LNCAP (cell line): ENCODE measurements around the gene ZDHHC11.
"Not testable (repeated sequence)": the region's sequence is repeated elsewhere in the genome, so short reads cannot be mapped to it uniquely, and the experiment has no call there.

ENCODE experiments used
- TF ChIP-seq, protein P1 (sequence below): fragments of 450-650 bp; IDR thresholded peaks from 2 replicates; pipeline ENCODE4 v1.5.1; 2017; ENCODE audit warnings: mild to moderate bottlenecking

Gene ZDHHC11

DNA sequence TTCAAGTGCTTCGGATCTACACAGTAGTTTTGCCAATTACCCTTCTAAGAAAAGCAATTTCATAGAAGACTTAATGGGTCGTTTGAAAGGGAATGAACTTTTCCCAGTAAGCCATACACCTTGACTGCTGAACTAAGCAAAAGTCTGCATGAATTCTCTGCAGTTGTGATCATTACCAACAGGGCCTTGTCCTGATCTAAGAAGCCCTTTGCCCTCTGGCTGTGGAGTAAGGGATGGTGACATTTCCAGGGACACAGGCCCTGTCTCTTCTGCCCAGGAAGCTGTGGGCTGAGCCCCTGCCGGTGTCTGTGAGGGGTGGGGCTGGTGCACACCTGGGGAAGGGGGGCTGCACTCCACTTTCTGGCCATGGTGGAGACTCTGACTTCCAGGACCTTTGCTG is 30.5 kb downstream of the ZDHHC11 start:
- TF ChIP-seq, protein P1, sequence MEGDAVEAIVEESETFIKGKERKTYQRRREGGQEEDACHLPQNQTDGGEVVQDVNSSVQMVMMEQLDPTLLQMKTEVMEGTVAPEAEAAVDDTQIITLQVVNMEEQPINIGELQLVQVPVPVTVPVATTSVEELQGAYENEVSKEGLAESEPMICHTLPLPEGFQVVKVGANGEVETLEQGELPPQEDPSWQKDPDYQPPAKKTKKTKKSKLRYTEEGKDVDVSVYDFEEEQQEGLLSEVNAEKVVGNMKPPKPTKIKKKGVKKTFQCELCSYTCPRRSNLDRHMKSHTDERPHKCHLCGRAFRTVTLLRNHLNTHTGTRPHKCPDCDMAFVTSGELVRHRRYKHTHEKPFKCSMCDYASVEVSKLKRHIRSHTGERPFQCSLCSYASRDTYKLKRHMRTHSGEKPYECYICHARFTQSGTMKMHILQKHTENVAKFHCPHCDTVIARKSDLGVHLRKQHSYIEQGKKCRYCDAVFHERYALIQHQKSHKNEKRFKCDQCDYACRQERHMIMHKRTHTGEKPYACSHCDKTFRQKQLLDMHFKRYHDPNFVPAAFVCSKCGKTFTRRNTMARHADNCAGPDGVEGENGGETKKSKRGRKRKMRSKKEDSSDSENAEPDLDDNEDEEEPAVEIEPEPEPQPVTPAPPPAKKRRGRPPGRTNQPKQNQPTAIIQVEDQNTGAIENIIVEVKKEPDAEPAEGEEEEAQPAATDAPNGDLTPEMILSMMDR, result no peak

- TF ChIP-seq, protein P1, result no peak
Observed at GRCh38 chr5:819078-819477, 31.7 kb downstream of the ZDHHC11 start.

DNA sequence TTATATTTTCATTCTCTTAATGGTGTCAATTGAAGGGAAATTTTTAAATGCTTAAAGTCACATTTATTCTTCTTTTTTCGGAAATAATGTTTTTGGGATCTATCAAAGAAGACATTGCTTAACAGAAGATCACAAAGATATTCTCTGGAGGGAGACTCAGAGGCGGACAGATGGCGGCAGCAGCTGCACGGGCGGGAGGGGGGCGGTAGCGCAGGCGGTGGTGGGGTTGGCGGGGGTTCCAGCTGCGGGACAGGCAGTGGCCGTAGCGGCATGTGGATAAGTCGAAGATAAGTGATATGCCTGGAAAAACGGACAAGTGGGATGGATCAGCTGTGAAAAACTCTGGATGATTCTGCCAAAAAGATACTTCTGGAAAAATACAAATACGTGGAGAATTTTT is 34.6 kb downstream of the ZDHHC11 start:
- TF ChIP-seq, protein P1, result no peak

GRCh38 chr5:815449-815848 is 35.3 kb downstream of the ZDHHC11 start:
- TF ChIP-seq, protein P1, result no peak

GRCh38 chr5:801472-801871 is 49.3 kb downstream of the ZDHHC11 start:
- TF ChIP-seq, protein P1, result no peak

DNA sequence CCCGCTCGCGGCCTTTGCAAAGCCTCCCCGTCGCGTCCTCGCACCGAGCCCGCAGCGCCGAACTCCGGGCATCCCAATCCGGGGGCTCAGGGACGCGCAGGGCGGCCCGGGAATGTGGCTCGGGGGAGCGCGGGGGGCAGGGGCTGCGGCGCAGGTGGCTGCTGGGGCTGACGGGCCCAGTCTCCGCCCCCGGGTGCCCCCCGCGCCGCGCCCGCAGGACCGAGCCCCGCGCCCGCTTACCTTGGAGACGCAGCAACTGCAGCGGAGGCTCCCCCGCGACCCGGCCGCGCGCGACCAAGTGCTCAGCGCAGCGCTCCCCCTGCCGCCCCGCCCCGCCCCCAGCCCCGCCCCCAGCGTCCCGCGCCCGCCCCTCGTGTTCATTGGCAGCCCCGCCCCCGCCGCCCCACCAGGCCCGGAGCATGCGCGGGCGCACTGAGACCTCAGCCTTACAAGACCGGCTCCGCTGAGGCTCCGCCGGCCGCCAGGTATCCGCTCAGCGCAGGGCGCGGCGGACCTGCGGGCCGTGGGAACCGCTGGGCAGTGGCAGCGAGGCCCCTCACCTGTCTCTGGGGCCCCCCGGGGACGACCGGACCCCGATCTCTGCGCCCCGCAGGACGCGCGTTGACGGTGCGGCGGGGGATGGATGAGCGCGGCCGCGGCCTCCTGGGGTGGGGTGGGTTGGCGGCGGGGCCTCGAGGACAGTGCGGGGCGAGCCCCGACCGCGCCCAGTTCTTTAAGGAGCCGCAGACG is 66.2 kb downstream of the ZDHHC11 start, which contains the start of gene ZDHHC11B:
Gene ZDHHC11B, minus strand, starts transcription at position 302 of the 750 bp plus-strand sequence. CDS start 17,810 bp downstream, outside the sequence.
- TF ChIP-seq, protein P1, result not testable (repeated sequence)

DNA sequence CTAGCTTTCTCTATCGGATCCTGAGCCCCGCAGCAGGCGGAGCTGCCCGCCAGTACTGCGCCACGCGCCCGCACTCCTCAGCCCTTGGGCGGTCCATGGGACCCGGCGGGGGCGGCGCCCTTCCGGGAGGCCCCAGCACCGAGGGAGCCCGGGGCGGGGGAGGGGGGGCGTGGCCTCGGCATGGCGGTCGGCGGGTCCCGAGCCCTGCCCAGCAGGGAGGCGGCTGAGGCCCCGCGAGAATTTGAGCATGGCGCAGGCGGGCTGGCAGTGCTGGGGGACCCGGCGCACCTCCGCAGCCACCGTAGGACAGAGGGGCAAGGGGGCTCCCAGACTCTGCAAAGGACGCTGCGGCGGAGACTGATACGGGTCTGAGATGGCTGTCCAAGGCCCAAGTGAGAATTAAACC is 73.0 kb downstream of the ZDHHC11 start:
- TF ChIP-seq, protein P1, result no peak
